Calu3 (cell line): ENCODE results near the gene HELZ. TPM values are rescaled to one million over a fixed set of nuclear protein-coding genes. Genes with fewer than 3 reads are reported as not detected.
"Not testable (repeated sequence)": the region's sequence is repeated elsewhere in the genome, so short reads cannot be mapped to it uniquely, and the experiment has no call there.

Experiments
- BruUV-seq: library from RNA; stranded (reverse); fragments of 400-500 nt; replicated peaks from 2 replicates; lab custom pipeline; 2021; lab: Mats Ljungman, UMichigan
- CTCF ChIA-PET: fragments of 300-600 bp; sonication (Branson Sonifier 250); formaldehyde crosslinking; loops from one replicate; lab custom pipeline; 2022; ENCODE audit warnings: antibody characterized with exemption; lab: Charles Lee
- DNase-seq: peaks from one replicate; pipeline ENCODE4 v3.0.0; 2022
- H3K27ac Mint-ChIP-seq: one replicate; pipeline ENCODE4 v1.8.0; 2022; ENCODE audit warnings: mixed read lengths; ENCODE audit not compliant: unreplicated experiment
- H3K27me3 Mint-ChIP-seq: one replicate; pipeline ENCODE4 v1.8.0; 2022; ENCODE audit warnings: mixed read lengths; ENCODE audit not compliant: unreplicated experiment
- H3K36me3 Mint-ChIP-seq: one replicate; pipeline ENCODE4 v1.8.0; 2022; ENCODE audit warnings: mild to moderate bottlenecking, moderate library complexity, mixed read lengths; ENCODE audit not compliant: insufficient read depth, unreplicated experiment
- H3K4me1 Mint-ChIP-seq: one replicate; pipeline ENCODE4 v1.8.0; 2022; ENCODE audit warnings: mild to moderate bottlenecking, low read depth, mixed read lengths; ENCODE audit not compliant: unreplicated experiment
- H3K4me3 Mint-ChIP-seq: one replicate; pipeline ENCODE4 v1.8.0; 2022; ENCODE audit warnings: mild to moderate bottlenecking, low read depth, moderate library complexity, mixed read lengths; ENCODE audit not compliant: unreplicated experiment
- H3K9me3 Mint-ChIP-seq: one replicate; pipeline ENCODE4 v1.8.0; 2022; ENCODE audit warnings: low read depth, mixed read lengths; ENCODE audit not compliant: unreplicated experiment
- intact Hi-C: fragments of 100-400 bp; cut with micrococcal nuclease; formaldehyde crosslinking; loops from one replicate; pipeline ENCODE4 v1.10.0; 2022; ENCODE audit not compliant: unreplicated experiment
- total RNA-seq: library from RNA; stranded (reverse); gene quantifications from 2 replicates; pipeline ENCODE4 v1.2.3, GENCODE V29; 2022
- TF ChIP-seq, protein P1 (sequence below): fragments of 200-600 bp; IDR thresholded peaks from one replicate; pipeline ENCODE4 v1.8.0; 2022; ENCODE audit warnings: antibody characterized with exemption; ENCODE audit not compliant: unreplicated experiment

HELZ gene
- total RNA-seq, 1 experiment from 2014 or later, result 60.8 TPM

DNA sequence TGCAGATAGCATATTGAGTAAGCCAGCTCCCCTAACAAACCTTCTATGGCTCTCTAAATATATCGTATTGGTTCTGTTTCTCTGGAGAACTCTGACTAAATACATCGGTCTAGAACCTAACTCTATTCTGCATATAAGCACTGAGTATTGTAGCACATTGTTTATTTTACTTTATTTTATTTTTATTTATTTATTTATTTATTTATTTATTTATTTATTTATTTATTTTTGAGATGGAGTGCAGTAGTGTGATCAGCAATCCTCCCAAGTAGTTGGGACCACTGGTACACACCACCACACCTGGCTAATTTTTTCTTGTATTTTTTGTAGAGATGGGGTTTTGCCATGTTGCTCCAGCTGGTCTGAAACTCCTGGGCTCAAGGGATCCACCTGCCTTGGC is 28.9 kb upstream of the HELZ start:
- CTCF ChIA-PET, result interaction anchor here (0.7 kb wide), 1 partner anchor 131 kb away, joined by 3 read pairs; no protein-coding TSS in a partner anchor
- Mint-ChIP-seq H3K9me3 (no peaks in the 10 kb centered on the region), H3K4me1 (no peaks in the 10 kb centered on the region), H3K27ac (no peak overlapping the region), H3K4me3 (no peak overlapping the region), H3K27me3 (no peaks in the 10 kb centered on the region), H3K36me3 (no peaks in the 10 kb centered on the region)
- no TSS peak for BruUV-seq
- no peak for DNase-seq
- intact Hi-C loops, result no loop called here
- TF ChIP-seq, protein P1, sequence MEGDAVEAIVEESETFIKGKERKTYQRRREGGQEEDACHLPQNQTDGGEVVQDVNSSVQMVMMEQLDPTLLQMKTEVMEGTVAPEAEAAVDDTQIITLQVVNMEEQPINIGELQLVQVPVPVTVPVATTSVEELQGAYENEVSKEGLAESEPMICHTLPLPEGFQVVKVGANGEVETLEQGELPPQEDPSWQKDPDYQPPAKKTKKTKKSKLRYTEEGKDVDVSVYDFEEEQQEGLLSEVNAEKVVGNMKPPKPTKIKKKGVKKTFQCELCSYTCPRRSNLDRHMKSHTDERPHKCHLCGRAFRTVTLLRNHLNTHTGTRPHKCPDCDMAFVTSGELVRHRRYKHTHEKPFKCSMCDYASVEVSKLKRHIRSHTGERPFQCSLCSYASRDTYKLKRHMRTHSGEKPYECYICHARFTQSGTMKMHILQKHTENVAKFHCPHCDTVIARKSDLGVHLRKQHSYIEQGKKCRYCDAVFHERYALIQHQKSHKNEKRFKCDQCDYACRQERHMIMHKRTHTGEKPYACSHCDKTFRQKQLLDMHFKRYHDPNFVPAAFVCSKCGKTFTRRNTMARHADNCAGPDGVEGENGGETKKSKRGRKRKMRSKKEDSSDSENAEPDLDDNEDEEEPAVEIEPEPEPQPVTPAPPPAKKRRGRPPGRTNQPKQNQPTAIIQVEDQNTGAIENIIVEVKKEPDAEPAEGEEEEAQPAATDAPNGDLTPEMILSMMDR, result no peak

DNA sequence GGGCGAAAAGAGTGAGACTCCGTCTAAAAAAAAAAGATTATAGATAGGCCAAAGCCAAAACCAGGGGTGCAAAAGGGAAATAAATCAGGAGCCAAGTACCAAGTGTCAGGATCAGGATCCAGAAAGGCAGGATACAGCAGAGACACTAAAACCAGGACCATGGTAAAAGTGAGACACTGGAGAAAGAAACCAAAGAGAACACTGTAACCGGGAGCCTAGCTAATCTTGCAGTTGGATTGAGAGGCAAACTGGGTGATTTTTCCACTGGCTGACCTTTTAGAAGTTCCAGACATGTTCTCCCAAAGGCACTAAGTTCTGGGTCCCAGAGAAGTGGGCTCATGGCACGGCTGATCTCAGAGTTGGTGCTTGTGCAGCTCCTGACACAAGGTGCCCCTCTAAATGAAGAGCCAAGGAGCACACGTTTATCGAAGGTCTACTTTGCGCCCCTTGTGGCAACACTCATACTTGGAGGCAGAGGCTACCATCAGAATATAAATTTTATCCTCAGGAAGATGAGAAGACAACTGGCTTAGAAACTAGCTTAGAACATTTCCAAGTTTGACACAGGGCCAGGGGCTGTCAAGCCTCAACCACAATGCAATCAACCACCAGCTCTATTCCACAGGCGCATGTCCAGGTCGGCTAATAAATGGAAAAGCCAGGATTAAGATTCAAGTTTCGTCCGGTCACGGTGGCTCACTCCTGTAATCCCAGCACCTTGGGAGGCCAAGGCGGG is 27.5 kb upstream of the HELZ start:
- no TSS peak for BruUV-seq
- TF ChIP-seq, protein P1, result no peak
- Mint-ChIP-seq H3K4me1 (no peaks in the 10 kb centered on the region), H3K9me3 (no peaks in the 10 kb centered on the region), H3K27ac (no peak overlapping the region), H3K36me3 (no peaks in the 10 kb centered on the region), H3K27me3 (no peaks in the 10 kb centered on the region), H3K4me3 (no peak overlapping the region)
- CTCF ChIA-PET, result no interaction called here
- no peak for DNase-seq
- intact Hi-C loops, result no loop called here

DNA sequence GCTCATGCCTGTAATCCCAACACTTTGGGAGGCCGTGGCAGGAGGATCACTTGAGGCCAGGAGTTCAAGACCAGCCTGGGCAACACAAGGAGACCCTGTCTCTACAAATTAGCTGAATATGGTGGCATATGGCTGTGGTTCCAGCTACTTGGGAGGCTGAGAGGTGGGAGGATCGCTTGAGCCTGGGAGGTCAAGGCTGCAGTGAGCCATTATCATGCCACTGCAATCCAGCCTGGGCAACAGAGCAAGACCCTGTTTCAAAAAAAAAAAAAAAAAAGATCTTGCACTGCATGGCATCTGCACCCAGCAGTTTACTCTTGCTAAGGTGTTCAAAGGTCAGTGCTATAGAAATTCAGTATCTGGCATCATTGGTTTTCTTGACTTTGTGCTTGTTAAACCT is 26.2 kb upstream of the HELZ start:
- intact Hi-C loops, H3K9me3 Mint-ChIP-seq, H3K27me3 Mint-ChIP-seq, DNase-seq, H3K4me3 Mint-ChIP-seq, BruUV-seq, CTCF ChIA-PET, H3K27ac Mint-ChIP-seq, H3K4me1 Mint-ChIP-seq, H3K36me3 Mint-ChIP-seq: not testable (repeated sequence)

DNA sequence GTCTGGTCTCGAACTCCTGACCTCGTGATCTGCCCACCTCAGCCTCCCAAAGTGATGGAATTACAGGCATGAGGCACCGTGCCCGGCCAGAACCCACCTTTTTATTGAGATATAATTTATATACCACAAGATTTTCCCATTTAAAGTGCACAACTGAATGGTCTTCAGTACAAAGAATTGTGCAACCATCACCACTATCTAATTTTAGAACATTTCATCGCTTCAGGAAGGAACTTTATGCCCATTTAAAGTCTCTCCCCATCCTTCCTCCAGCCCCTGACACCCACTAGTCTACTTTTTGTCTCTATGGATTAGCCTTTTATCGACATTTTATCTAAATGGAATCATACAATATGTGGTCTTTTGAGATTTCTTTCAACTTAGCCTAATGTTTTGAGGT is 25.4 kb upstream of the HELZ start:
- no peak overlapping the region for H3K4me3 Mint-ChIP-seq
- H3K9me3 Mint-ChIP-seq, result no peaks in the 10 kb centered on the region
- CTCF ChIA-PET, result no interaction called here
- DNase-seq, result no peak
- no peak overlapping the region for H3K27ac Mint-ChIP-seq
- H3K4me1 Mint-ChIP-seq, result no peaks in the 10 kb centered on the region
- no peaks in the 10 kb centered on the region for H3K27me3 Mint-ChIP-seq
- TF ChIP-seq, protein P1, result no peak
- BruUV-seq, result no TSS peak
- no peaks in the 10 kb centered on the region for H3K36me3 Mint-ChIP-seq
- intact Hi-C loops, result no loop called here

DNA sequence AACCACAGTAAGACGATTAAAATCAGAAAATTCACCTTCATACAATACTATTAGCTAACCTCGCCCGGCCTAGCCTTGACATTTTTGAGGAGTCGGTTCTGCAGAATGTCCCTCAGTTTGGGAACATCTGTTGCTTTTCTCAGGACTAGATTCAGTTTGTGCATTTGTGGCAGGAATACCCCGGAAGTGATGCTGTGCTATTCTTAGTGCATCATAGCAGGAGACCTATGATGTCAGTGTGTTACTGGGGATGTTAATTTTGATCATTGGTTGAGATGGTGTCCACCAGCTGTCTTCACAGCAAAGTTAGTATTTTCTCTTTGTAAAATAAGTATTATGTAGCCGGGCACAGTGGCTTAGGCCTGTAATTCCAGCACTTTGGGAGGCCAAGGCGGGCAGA is 21.5 kb upstream of the HELZ start:
- H3K4me1 Mint-ChIP-seq, result no peaks in the 10 kb centered on the region
- TF ChIP-seq, protein P1, result no peak
- H3K4me3 Mint-ChIP-seq, result no peak overlapping the region
- H3K27me3 Mint-ChIP-seq, result no peaks in the 10 kb centered on the region
- BruUV-seq, result no TSS peak
- CTCF ChIA-PET, result no interaction called here
- no peaks in the 10 kb centered on the region for H3K36me3 Mint-ChIP-seq
- H3K9me3 Mint-ChIP-seq, result no peaks in the 10 kb centered on the region
- intact Hi-C loops, result no loop called here
- DNase-seq, result no peak
- H3K27ac Mint-ChIP-seq, result no peak overlapping the region
